WTC11 (cell line): ENCODE measurements around the gene RUNX2. TPM values are rescaled to one million over a fixed set of nuclear protein-coding genes. Genes with fewer than 3 reads are reported as not detected.

Experiments
- ATAC-seq: fragments of 200-7000 bp; cut with Tn5 transposase; 2 replicates; pipeline ENCODE4 v1.10.0; 2021; ENCODE audit warnings: mild to moderate bottlenecking, moderate library complexity
- CTCF ChIA-PET: fragments of 300-600 bp; sonication (Branson Sonifier 250); formaldehyde crosslinking; loops from one replicate; lab custom pipeline; 2021; ENCODE audit warnings: antibody characterized with exemption; lab: Charles Lee
- POLR2A ChIA-PET: fragments of 350-600 bp; sonication (Branson Sonifier 250); formaldehyde crosslinking; loops from one replicate; lab custom pipeline; 2021; ENCODE audit warnings: antibody characterized with exemption; lab: Charles Lee
- DNase-seq: peaks from one replicate; pipeline ENCODE4 v3.0.0; 2021; ENCODE audit warnings: low spot score
- H3K27ac Mint-ChIP-seq: 2 replicates; pipeline ENCODE4 v1.8.0; 2021; ENCODE audit warnings: mixed read lengths
- H3K27me3 Mint-ChIP-seq: 2 replicates; pipeline ENCODE4 v1.8.0; 2021; ENCODE audit warnings: low read depth, mild to moderate bottlenecking, moderate library complexity, mixed read lengths
- H3K36me3 Mint-ChIP-seq: 2 replicates; pipeline ENCODE4 v1.8.0; 2021; ENCODE audit warnings: mixed read lengths
- H3K4me1 Mint-ChIP-seq: 2 replicates; pipeline ENCODE4 v1.8.0; 2022; ENCODE audit warnings: mixed read lengths
- H3K4me3 Mint-ChIP-seq: 2 replicates; pipeline ENCODE4 v1.8.0; 2021; ENCODE audit warnings: mild to moderate bottlenecking, moderate library complexity, mixed read lengths
- H3K9me3 Mint-ChIP-seq: 2 replicates; pipeline ENCODE4 v1.8.0; 2021; ENCODE audit warnings: mixed read lengths
- ARID4B ChIP-seq: sonication (generic); formaldehyde crosslinking; IDR thresholded peaks from 2 replicates; pipeline ENCODE4 v1.8.0; 2023; ENCODE audit warnings: missing genetic modification reagents, mild to moderate bottlenecking, borderline replicate concordance
- ATF2 ChIP-seq: sonication (generic); formaldehyde crosslinking; IDR thresholded peaks from 2 replicates; pipeline ENCODE4 v1.8.1; 2022; ENCODE audit warnings: low read depth, missing genetic modification reagents, borderline replicate concordance
- EMX1 ChIP-seq: fragments of 250-450 bp; sonication (Bioruptor Pico); IDR thresholded peaks from 2 replicates; pipeline ENCODE4 v1.8.0; 2021; ENCODE audit warnings: mild to moderate bottlenecking
- FOXJ3 ChIP-seq: sonication (generic); formaldehyde crosslinking; IDR thresholded peaks from 2 replicates; pipeline ENCODE4 v1.9.0; 2021; ENCODE audit warnings: missing genetic modification reagents, mild to moderate bottlenecking, borderline replicate concordance
- FOXK1 ChIP-seq: sonication (generic); formaldehyde crosslinking; IDR thresholded peaks from 2 replicates; pipeline ENCODE4 v1.8.0; 2022; ENCODE audit warnings: mild to moderate bottlenecking, moderate library complexity, missing genetic modification reagents
- JAZF1 ChIP-seq: fragments of 250-450 bp; sonication (Bioruptor Pico); IDR thresholded peaks from 2 replicates; pipeline ENCODE4 v1.9.0; 2021; ENCODE audit warnings: moderate library complexity, mild to moderate bottlenecking, inconsistent platforms
- JUN ChIP-seq: sonication (generic); formaldehyde crosslinking; IDR thresholded peaks from 2 replicates; pipeline ENCODE4 v1.8.0; 2023; ENCODE audit warnings: mild to moderate bottlenecking, missing genetic modification reagents
- MYBL2 ChIP-seq: sonication (generic); formaldehyde crosslinking; IDR thresholded peaks from 2 replicates; pipeline ENCODE4 v1.8.1; 2023; ENCODE audit warnings: mild to moderate bottlenecking, moderate library complexity, missing genetic modification reagents
- SOX15 ChIP-seq: fragments of 250-450 bp; sonication (Bioruptor Pico); IDR thresholded peaks from 2 replicates; pipeline ENCODE4 v1.9.0; 2021; ENCODE audit warnings: mild to moderate bottlenecking
- TEAD4 ChIP-seq: sonication (generic); formaldehyde crosslinking; IDR thresholded peaks from 2 replicates; pipeline ENCODE4 v1.8.0; 2022; ENCODE audit warnings: mild to moderate bottlenecking, missing genetic modification reagents
- USF1 ChIP-seq: sonication (generic); formaldehyde crosslinking; IDR thresholded peaks from 2 replicates; pipeline ENCODE4 v1.8.0; 2022; ENCODE audit warnings: mild to moderate bottlenecking, missing genetic modification reagents
- ZBTB43 ChIP-seq: sonication (generic); formaldehyde crosslinking; IDR thresholded peaks from 2 replicates; pipeline ENCODE4 v1.8.1; 2023; ENCODE audit warnings: mild to moderate bottlenecking, missing genetic modification reagents
- ZNF138 ChIP-seq: sonication (generic); formaldehyde crosslinking; conservative IDR thresholded peaks from 2 replicates; pipeline ENCODE4 v1.8.1; 2022; ENCODE audit warnings: mild to moderate bottlenecking, moderate library complexity, missing genetic modification reagents
- ZNF512 ChIP-seq: sonication (generic); formaldehyde crosslinking; IDR thresholded peaks from 2 replicates; pipeline ENCODE4 v1.8.1; 2022; ENCODE audit warnings: missing genetic modification reagents, borderline replicate concordance
- total RNA-seq: library from RNA; stranded (reverse); gene quantifications from 3 replicates; pipeline ENCODE4 v1.2.3, GENCODE V29; 2021

RUNX2 gene
- total RNA-seq, 1 experiment from 2014 or later, result 0.28 TPM

- TF ChIP-seq USF1 (CRISPR knock-in tag) (no peak), ZNF512 (CRISPR knock-in tag) (no peak), ZBTB43 (CRISPR knock-in tag) (no peak)
- TF ChIP-seq, all 79 proteins: peak for 0
Measured at GRCh38 chr6:45432977-45433376, 104.8 kb downstream of the RUNX2 start (continued).

GRCh38 chr6:45433533-45434380 lies 105.6 kb downstream of the RUNX2 start:
- no peaks in the 10 kb centered on the region for H3K9me3 Mint-ChIP-seq
- POLR2A ChIA-PET, result no interaction called here
- H3K4me1 Mint-ChIP-seq, result peaks cover 8% of the 10 kb centered on the region; the same call in 1 of the 2 replicates

More at GRCh38 chr6:45433533-45434380, 105.6 kb downstream of the RUNX2 start:
- TF ChIP-seq ATF2 (CRISPR knock-in tag) (no peak), FOXK1 (CRISPR knock-in tag) (no peak), SOX15 (no peak), JUN (CRISPR knock-in tag) (no peak), ZNF138 (CRISPR knock-in tag) (no peak), TEAD4 (CRISPR knock-in tag) (no peak), MYBL2 (CRISPR knock-in tag) (no peak), FOXJ3 (CRISPR knock-in tag) (no peak), JAZF1 (CRISPR knock-in tag) (no peak), ARID4B (no peak), EMX1 (no peak)
- Mint-ChIP-seq H3K27ac (no peak overlapping the region), H3K4me3 (no peak overlapping the region), H3K36me3 (no peaks in the 10 kb centered on the region), H3K27me3 (no peaks in the 10 kb centered on the region)
- DNase-seq, result no peak
- CTCF ChIA-PET, result no interaction called here
- no peak for ATAC-seq
